Thoracic aorta (tissue), 2 donors: ENCODE results near the gene SUSD4. TPM values are rescaled to one million over a fixed set of nuclear protein-coding genes. Genes with fewer than 3 reads are reported as not detected.

Experiments used
- ATAC-seq: fragments of 150-250 bp; one replicate; pipeline ENCODE4 v1.8.0; 2017; ENCODE audit warnings: low read depth; ENCODE audit not compliant: insufficient number of reproducible peaks, low FRiP score
- DNase-seq: peaks from one replicate; pipeline ENCODE4 v3.0.0-alpha.2; 2020; ENCODE audit warnings: low spot score
- H3K27ac ChIP-seq, 2 donors: fragments of 200-600 bp; sonication (generic); 1 replicate in 1 of 2; 2 replicates in 1 of 2; pipeline ENCODE4 v1.5.1; 2016; ENCODE audit warnings: mild to moderate bottlenecking in 2 of 2, moderate library complexity in 2 of 2
- H3K27me3 ChIP-seq: fragments of 200-600 bp; sonication (generic); replicated peaks from 2 replicates; pipeline ENCODE4 v1.6.0; 2016; ENCODE audit warnings: mild to moderate bottlenecking; ENCODE audit not compliant: insufficient read depth
- H3K36me3 ChIP-seq: fragments of 200-600 bp; sonication (generic); one replicate; pipeline ENCODE4 v1.5.1; 2016
- H3K4me1 ChIP-seq, 2 donors: fragments of 200-600 bp; sonication (generic); 1 replicate in 1 of 2; 2 replicates in 1 of 2; pipeline versions ENCODE4 v1.5.1 to v1.6.0; 2016; ENCODE audit warnings: low read depth in 2 of 2, mild to moderate bottlenecking in 1 of 2; ENCODE audit not compliant: control insufficient read depth in 1 of 2
- H3K4me3 ChIP-seq: fragments of 200-600 bp; sonication (generic); 2 replicates; pipeline ENCODE4 v1.5.1; 2016; ENCODE audit warnings: mild to moderate bottlenecking
- H3K9me3 ChIP-seq: fragments of 200-600 bp; sonication (generic); 2 replicates; pipeline ENCODE4 v1.5.1; 2016
- CTCF ChIP-seq: fragments of 200-600 bp; sonication (generic); IDR thresholded peaks from one replicate; pipeline ENCODE4 v1.5.1; 2019; ENCODE audit warnings: antibody characterized with exemption
- total RNA-seq, 2 donors: library from RNA; depleted of rRNA; stranded (reverse); fragments of >200 nt; gene quantifications; one replicate each; pipeline versions ENCODE4 v1.1.0 to v1.2.3, GENCODE V29; 2016

Gene SUSD4
- total RNA-seq, 2 donors from 2014 or later, result 1.6 TPM; not detected in 1

GRCh38 chr1:223394706-223395105 lies 30.7 kb upstream of the SUSD4 start:
- Histone ChIP-seq H3K27me3 (no peaks in the 10 kb centered on the region), H3K4me1 (no peaks in the 10 kb centered on the region), H3K9me3 (no peaks in the 10 kb centered on the region), H3K27ac (no peak overlapping the region), H3K4me3 (no peak overlapping the region), H3K36me3 (no peaks in the 10 kb centered on the region)
- no peak for TF ChIP-seq CTCF
- DNase-seq (no peak), ATAC-seq (no peak)

GRCh38 chr1:223394242-223394641 lies 30.3 kb upstream of the SUSD4 start:
- no peaks in the 10 kb centered on the region for H3K9me3 ChIP-seq
- DNase-seq (no peak), ATAC-seq (no peak)
- no peaks in the 10 kb centered on the region for H3K27me3 ChIP-seq
- no peak overlapping the region for H3K4me3 ChIP-seq
- TF ChIP-seq CTCF, result no peak
- no peaks in the 10 kb centered on the region for H3K36me3 ChIP-seq
- H3K27ac ChIP-seq, result no peak overlapping the region
- no peaks in the 10 kb centered on the region for H3K4me1 ChIP-seq

GRCh38 chr1:223393275-223394214 lies 29.6 kb upstream of the SUSD4 start, which contains the start of gene CCDC185:
CCDC185 (plus strand) TSS chr1:223393415; CDS start chr1:223393476, 61 bp downstream.
- no peaks in the 10 kb centered on the region for H3K9me3 ChIP-seq
- ATAC-seq (no peak), DNase-seq (no peak)
- no peaks in the 10 kb centered on the region for H3K4me1 ChIP-seq
- H3K27me3 ChIP-seq, result no peaks in the 10 kb centered on the region
- no peak within 1 kb of the TSS for H3K27ac ChIP-seq
- peak within 1 kb of the TSS; percentile 59 for H3K4me3 ChIP-seq
- TF ChIP-seq CTCF, result no peak
- no peaks in the 10 kb centered on the region for H3K36me3 ChIP-seq

- no peak overlapping the region for H3K27ac ChIP-seq
- TF ChIP-seq CTCF, result no peak
- H3K9me3 ChIP-seq, result no peaks in the 10 kb centered on the region
- no peak overlapping the region for H3K4me3 ChIP-seq
- no peaks in the 10 kb centered on the region for H3K27me3 ChIP-seq
- no peaks in the 10 kb centered on the region for H3K4me1 ChIP-seq
- no peak for DNase-seq
- H3K36me3 ChIP-seq, result no peaks in the 10 kb centered on the region
- ATAC-seq, result no peak
Observed at GRCh38 chr1:223390618-223391017, 26.6 kb upstream of the SUSD4 start.

- no peaks in the 10 kb centered on the region for H3K36me3 ChIP-seq
- H3K9me3 ChIP-seq, result no peaks in the 10 kb centered on the region
- no peaks in the 10 kb centered on the region for H3K27me3 ChIP-seq
- H3K4me3 ChIP-seq, result no peak overlapping the region
- no peak for TF ChIP-seq CTCF
- no peaks in the 10 kb centered on the region for H3K4me1 ChIP-seq
- DNase-seq, result no peak
- H3K27ac ChIP-seq, result no peak overlapping the region
- no peak for ATAC-seq
Observed at GRCh38 chr1:223386013-223386412, 22.0 kb upstream of the SUSD4 start.
